ENCODE data around the gene MAPK8IP1.

MAPK8IP1 gene

DNA sequence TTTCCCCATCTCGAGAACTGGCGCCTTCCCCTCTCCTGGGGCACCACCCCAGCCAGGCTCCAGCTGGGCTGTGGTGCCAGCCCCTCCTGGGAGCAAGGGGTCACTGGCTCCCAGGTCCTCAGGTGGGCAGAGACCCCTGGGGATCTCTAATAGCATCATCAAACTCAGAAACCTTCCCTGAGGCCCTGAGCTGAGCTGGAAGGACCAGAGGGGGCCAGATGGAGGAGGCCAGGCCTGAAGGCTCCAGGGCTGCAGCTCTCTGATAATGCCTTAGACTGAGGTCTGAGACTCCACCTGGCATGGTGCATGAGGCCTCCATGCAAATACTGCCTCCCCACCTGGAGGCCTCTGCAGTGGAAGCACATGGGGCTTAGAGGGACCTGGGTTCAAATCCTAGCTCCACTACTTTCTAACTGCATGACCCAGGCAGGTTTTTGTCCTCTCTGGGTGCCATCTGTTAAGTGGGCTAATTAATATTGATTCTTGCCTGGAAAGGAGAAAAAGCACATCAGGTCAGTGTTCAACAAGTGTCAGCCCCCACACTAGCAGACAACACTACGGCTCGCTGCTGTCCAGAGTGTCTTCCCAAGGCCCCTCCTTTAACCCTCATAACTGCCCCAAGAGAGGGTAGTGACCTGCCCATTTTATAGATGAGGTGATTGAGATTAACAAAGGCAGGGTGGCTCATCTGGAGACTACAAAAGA, 1.5 kb downstream of the MAPK8IP1 start:
- no peak for TF ChIP-seq CTCF (IDR thresholded peaks at IDR 0.05; ENCODE audit: low read depth, low read length)
- no peak for DNase-seq (ENCODE audit: extremely low read depth, low read depth)

DNA sequence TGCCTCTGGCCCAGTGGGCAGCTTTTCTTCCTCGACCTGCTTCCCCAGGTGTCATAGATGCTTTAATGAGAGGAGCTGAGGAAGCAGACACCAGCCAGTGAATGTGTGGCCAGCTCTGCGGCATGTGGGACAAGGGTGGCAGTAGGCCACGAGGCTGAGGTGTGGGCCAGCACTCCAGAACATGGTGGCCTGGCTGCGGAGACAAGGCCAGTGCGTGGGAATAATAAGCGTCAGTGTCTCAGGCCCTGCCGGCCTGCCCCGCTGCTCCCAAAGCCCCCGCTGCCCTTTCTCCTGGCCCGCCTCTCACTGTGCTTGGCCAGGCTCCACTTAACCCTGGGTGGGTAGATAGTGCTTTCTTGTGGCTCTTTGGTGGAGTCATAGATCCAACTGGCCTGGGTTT, 2.1 kb downstream of the MAPK8IP1 start:
- no peak for DNase-seq (ENCODE audit: extremely low read depth, low read depth)
- no peak for TF ChIP-seq CTCF (IDR thresholded peaks at IDR 0.05; ENCODE audit: low read depth, low read length)

GRCh38 chr11:45889555-45889954, 4.1 kb downstream of the MAPK8IP1 start:
- TF ChIP-seq CTCF (IDR thresholded peaks at IDR 0.05; ENCODE audit: low read depth, low read length), result no peak

DNA sequence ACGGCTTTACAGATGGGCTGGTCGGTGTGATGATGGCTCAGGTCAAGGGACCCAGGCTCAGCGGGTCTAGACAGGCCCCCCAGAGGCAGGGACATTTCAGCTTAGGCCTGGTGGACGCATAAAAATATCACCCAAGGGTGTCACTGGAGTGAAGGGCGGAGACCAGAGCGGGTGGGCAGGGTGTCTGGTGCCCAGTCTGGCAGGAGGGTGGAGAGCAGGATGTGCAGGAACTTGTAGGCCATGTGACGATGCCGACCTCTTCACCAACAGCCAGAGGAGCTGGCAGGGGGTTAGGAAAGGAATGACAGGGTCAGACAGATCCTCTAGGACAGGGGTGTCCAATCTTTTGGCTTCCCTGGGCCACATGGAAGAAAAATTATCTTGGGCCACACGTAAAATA, 4.5 kb downstream of the MAPK8IP1 start:
- DNase-seq (ENCODE audit: extremely low read depth, low read depth), result no peak
- no peak for TF ChIP-seq CTCF (IDR thresholded peaks at IDR 0.05; ENCODE audit: low read depth, low read length)

More at GRCh38 chr11:45889555-45889954, 4.1 kb downstream of the MAPK8IP1 start:
- DNase-seq (ENCODE audit: extremely low read depth, low read depth), result no peak

- TF ChIP-seq CTCF (IDR thresholded peaks at IDR 0.05; ENCODE audit: low read depth, low read length), result no peak
- no peak for DNase-seq (ENCODE audit: extremely low read depth, low read depth)
Measured at GRCh38 chr11:45890886-45891550, 5.6 kb downstream of the MAPK8IP1 start.

DNA sequence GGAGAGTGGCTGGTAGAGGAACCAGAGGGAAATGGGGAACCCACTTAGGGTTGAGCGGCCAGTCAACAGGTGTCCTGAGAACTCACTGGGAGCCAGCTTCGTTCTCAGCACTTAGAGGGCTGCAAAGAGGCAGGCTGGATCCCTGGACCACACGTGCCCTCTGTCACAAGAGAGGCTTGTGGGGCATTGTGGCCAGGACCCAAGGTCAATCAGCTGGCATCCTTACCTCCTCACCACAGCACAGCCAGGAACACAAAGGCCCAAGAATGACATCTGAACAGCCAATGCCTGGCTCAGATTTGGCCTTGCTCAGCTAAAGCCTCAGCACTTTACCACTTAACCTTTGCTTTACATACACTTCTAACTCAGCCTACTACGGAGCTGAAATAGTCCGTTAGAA, 7.4 kb downstream of the MAPK8IP1 start:
- no peak for TF ChIP-seq CTCF (IDR thresholded peaks at IDR 0.05; ENCODE audit: low read depth, low read length)
- DNase-seq (ENCODE audit: extremely low read depth, low read depth), result no peak

DNA sequence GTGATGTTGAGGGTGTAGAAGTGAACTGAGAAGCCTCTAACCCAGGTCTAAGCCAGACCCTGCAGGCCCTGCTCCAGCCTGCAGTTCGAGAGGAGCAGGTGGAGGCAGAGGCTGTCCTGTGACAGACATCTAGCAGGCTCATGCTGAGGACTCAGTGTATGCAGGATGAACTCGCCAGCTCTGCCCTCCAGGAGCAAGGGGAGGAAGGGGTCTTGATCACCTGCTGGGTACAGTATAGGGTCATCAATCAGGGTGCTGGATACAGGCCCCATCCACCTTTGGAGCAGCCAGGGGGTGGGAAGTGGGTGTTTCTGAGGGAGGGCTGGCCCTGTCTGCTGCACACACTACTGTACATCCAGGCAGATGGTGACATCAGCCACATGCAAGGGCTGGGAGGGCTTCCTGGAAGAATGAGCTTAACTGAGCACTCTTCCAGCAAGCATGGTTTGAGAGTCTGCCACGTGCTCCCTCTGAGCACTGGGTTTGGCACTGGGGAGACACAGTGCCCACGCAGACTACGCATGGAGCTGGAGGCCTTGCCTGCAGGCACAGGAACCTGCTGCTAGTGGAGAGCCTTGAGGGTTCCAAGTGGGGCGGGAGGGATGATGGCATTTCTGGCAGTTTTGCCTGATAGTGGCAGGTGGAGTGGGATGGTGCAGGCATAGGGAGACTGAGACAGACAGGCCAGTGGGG, 9.2 kb downstream of the MAPK8IP1 start:
- no peak for TF ChIP-seq CTCF (IDR thresholded peaks at IDR 0.05; ENCODE audit: low read depth, low read length)
- DNase-seq (ENCODE audit: extremely low read depth, low read depth), result no peak

Data from AG09319 (cell line).